HG03159 (cell line): ENCODE measurements around the gene FGF9.
A peak's percentile ranks its signal among the peaks of the same experiment; 100 is the strongest.

Experiments used
- ATAC-seq: cut with Tn5 transposase; IDR thresholded peaks from one replicate; pipeline ENCODE4 v1.9.1; 2021; ENCODE audit warnings: mild to moderate bottlenecking, moderate library complexity; ENCODE audit not compliant: unreplicated experiment

FGF9 gene

DNA sequence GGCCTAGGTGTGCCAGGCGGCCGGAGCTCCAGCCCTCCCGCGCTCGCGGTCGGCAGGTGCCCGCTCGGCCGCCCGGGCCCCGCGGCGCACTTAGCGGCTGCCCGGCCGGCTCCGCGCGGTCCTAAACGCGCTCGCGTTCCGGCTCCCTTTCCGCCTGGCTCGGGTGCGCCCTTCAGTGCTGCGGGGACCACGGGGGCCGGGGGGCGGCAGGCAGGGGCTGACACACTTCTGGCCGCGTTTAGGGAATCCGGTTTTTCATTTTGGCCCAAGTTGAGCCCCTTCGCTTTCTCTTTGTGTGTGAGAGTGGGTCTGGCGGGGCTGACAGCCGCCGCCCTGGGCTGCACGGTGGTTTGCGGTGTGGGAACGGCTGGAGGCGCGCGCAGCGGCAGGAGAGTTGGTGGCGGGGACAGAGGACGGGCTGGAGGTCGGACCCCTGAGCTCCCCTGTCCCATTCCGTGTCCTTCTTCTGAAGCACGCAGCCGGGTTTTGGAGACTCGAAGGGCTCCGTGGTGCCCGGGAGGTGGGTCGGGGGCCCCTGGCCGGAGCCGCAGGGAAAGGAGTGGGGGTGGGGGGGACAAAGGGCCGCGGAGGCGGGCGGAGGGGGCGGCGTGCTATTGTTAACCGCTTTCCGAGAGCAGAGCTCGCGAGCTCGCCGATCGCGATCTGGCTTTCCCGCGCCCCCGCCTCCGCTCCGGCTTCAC is 3.1 kb downstream of the FGF9 start:
- ATAC-seq = peak; percentile 37

GRCh38 chr13:21674490-21675009 is 3.7 kb downstream of the FGF9 start:
- no peak for ATAC-seq

- no peak for ATAC-seq
Observed at GRCh38 chr13:21675095-21675991, 4.5 kb downstream of the FGF9 start.

DNA sequence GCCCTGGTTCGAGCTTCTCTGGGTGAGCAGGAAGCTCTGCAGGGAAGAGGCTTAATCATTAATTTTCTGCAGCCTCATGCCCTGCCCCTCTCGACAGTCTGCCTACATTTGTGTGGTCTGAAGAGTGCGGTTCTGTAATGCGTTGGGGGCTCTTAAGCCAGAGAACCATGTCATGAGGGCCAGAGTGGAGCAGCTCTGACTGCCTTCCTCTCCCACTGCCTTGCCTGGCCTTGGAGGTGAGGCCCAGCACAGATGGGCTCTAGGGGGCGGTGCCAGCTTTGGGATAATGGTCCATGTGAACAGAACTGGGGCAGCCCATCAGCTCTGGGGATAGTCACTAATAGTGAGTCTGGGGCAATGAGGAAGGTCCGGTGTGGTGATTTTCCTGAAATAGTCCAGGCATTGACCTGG is 5.7 kb downstream of the FGF9 start:
- no peak for ATAC-seq

DNA sequence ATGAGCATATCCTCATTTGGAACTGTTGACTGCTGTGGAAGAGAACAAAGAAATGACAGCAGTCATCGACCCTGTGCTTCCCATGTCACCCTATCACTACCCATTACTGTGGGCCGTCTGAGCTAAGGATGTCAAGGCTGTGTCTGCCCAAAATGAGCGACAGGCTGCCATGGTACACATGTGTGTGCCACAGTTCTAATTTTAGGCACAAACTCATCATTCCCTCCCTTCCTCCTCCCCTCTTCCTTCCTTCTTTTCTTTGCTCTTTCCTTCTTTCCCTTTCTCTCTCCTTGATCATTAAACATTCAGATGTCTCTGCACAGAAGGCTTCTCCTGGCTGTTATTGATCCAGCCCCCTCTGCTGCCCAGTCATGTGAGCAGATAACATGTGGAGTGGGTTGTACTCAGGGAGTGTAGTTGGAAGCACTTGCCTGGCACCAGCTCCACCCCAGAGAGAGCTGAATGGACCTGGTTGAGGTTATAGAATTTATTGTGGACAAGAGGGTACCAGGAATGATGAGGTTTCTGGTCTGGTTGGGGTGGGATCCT is 6.3 kb downstream of the FGF9 start:
- ATAC-seq = no peak

GRCh38 chr13:21683034-21683733 is 12.3 kb downstream of the FGF9 start:
- no peak for ATAC-seq

- ATAC-seq = no peak
Observed at GRCh38 chr13:21684576-21684975, 13.7 kb downstream of the FGF9 start.

- ATAC-seq = no peak
Observed at GRCh38 chr13:21685485-21686064, 14.7 kb downstream of the FGF9 start.

DNA sequence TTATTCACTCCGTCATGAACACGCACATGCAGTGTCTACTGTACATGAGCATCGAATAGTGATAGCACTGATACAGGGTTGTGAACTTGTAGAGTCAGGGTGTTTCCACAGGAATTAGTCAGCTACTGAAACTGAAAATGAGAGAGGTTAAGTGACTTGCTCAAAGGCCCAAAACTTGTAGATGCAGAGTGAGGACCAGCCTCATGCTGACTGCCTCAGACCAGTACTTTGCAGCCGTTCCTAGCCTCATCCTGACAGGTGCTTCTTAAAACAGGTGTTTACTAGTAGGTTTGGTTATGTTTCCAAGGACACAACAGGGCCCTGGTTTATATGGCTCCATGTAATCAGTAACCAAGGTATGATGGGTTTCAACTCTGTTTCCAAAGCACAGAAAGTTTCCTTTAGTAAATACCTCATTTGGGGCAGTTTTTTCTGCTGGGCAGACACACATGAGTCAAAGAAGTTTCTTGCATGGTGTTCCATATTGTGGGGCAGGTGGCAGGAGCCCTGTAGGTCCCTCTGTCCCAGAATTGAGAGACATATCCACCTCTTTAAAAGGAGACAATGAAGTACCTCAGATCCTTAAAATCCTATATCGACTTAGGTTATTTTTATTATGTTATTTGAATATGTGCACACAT is 16.0 kb downstream of the FGF9 start:
- ATAC-seq = peak; percentile 98

GRCh38 chr13:21688056-21688455 is 17.2 kb downstream of the FGF9 start:
- ATAC-seq = no peak

GRCh38 chr13:21689097-21689496 is 18.2 kb downstream of the FGF9 start:
- ATAC-seq = no peak

DNA sequence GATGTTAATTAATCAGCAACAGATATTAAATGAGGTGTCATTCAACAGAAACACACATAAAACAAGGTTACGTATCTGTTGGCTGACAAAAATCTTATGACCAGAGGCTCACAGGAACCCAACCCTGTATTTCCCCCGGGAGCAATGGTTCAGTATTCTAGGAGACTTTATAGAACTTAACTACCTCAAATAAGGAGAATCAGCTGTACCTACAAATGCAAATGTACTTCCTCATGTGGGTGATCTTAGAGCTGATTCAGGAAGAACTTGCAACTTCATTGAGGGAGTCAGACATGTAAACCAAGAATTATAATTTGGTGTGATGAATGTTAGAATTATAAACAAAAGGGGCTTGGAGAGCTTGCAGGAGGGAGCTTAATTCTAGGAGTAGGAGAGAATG is 20.1 kb downstream of the FGF9 start:
- ATAC-seq = no peak

DNA sequence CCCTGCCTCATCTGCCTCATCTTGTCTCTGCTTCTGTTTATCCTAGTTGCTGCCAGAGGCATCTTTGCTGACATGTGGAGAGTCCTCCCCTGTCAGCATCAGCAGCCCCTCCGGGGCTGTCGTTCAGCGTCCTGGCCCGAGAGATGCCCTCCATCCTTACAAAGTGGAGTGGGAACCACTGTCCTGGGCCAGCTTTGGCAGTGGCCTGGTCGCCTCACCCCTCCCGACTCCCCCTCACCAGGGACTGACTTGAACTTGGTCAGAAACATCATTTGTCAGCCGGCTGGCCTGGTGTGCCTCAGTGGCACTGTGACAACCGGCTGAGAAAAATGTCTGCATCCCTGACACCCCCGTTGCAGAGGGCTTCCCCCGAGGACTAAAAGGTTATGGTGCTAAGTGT is 20.6 kb downstream of the FGF9 start:
- no peak for ATAC-seq

- ATAC-seq = no peak
Observed at GRCh38 chr13:21691928-21692327, 21.1 kb downstream of the FGF9 start.

DNA sequence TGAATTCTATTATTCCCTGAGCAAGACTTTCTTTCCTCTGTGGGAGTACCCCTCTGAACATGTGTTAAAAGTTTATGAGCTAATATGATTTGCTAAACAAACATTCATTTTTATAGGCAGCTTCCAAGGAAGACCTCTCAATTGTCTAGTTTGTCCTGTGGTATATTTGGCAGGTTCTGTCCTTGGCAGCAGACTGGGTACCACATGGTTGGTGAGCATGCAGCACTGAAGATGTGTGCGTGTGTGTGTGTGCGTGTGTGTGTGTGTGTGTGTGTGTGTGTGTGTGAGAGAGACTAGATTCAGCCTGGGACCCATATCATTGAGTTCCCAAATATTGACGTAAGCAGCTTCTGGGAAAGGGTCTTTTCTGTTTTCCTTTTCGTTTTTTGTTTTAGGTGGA is 24.0 kb downstream of the FGF9 start:
- no peak for ATAC-seq

- ATAC-seq = no peak
Observed at GRCh38 chr13:21695546-21695945, 24.7 kb downstream of the FGF9 start.

DNA sequence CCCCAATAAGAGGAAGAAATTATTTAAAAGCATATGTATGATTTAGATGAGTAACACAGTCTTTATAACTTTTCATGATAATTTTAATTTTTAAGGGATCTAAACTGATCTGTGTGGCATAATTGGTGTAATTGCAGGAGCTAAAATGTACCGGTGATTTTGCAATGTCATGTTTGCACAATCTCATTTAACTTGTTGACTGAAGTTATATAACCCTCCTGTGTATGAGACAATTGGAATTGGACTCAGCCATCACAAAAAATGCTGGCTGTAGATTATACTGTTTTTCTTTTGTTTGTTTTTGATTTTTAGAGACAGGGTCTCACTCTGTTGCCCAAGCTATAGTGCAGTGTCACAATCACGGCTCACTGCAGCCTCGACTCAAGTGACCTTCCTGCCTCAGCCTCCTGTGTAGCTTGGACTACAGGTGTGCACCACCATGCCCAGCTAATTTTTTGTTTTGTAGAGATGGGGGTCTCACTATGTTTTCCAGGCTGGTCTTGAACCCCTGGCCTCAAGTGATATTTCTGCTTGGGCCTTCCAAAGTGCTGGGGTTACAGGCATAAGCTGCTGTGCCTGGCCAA is 26.1 kb downstream of the FGF9 start:
- ATAC-seq = no peak

GRCh38 chr13:21698817-21699679 is 28.2 kb downstream of the FGF9 start:
- no peak for ATAC-seq

DNA sequence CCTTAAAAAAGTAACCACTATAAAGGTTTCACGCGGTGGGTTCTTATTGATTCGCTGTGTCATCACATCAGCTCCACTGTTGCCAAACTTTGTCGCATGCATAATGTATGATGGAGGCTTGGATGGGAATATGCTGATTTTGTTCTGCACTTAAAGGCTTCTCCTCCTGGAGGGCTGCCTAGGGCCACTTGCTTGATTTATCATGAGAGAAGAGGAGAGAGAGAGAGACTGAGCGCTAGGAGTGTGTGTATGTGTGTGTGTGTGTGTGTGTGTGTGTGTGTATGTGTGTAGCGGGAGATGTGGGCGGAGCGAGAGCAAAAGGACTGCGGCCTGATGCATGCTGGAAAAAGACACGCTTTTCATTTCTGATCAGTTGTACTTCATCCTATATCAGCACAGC is 30.6 kb downstream of the FGF9 start:
- ATAC-seq = no peak
